Endodermal cell (in vitro differentiated cells): ENCODE measurements around the gene TMEM273. TPM values are rescaled to one million over a fixed set of nuclear protein-coding genes. Genes with fewer than 3 reads are reported as not detected.

Source experiments
- DNase-seq: peaks from one replicate; pipeline ENCODE4 v3.0.0-alpha.2; 2017
- H3K27ac ChIP-seq: 2 replicates; pipeline ENCODE4 v1.5.1; 2013; ENCODE audit warnings: mild to moderate bottlenecking, low read depth, low read length, moderate library complexity
- H3K27me3 ChIP-seq: 2 replicates; pipeline ENCODE4 v1.6.1; 2013; ENCODE audit warnings: mild to moderate bottlenecking, low read length, moderate library complexity; ENCODE audit not compliant: insufficient read depth, control insufficient read depth, poor library complexity, severe bottlenecking
- H3K36me3 ChIP-seq: 2 replicates; pipeline ENCODE4 v1.7.0; 2013; ENCODE audit warnings: mild to moderate bottlenecking, low read length, moderate library complexity; ENCODE audit not compliant: control insufficient read depth, insufficient read depth
- H3K4me1 ChIP-seq: one replicate; pipeline ENCODE4 v1.7.0; 2013; ENCODE audit warnings: low read length; ENCODE audit not compliant: control insufficient read depth, insufficient read depth
- H3K4me3 ChIP-seq: 2 replicates; pipeline ENCODE4 v1.5.1; 2013; ENCODE audit warnings: mild to moderate bottlenecking, low read length, moderate library complexity
- H3K9ac ChIP-seq: 2 replicates; pipeline ENCODE4 v1.6.1; 2013; ENCODE audit warnings: mild to moderate bottlenecking, low read length, moderate library complexity; ENCODE audit not compliant: poor library complexity, severe bottlenecking; ENCODE audit errors: extremely low read depth
- H3K9me3 ChIP-seq: 2 replicates; pipeline ENCODE4 v1.6.1; 2013; ENCODE audit warnings: mild to moderate bottlenecking, low read length, moderate library complexity; ENCODE audit not compliant: control insufficient read depth
- H3K27ac Mint-ChIP-seq: 2 replicates; pipeline ENCODE4 v1.8.0; 2020; ENCODE audit warnings: mixed read lengths
- H3K27me3 Mint-ChIP-seq: 2 replicates; pipeline ENCODE4 v1.8.0; 2021; ENCODE audit warnings: mild to moderate bottlenecking, mixed read lengths; ENCODE audit not compliant: insufficient read depth
- H3K36me3 Mint-ChIP-seq: 2 replicates; pipeline ENCODE4 v1.8.0; 2020; ENCODE audit warnings: low read depth, mixed read lengths
- H3K4me1 Mint-ChIP-seq: 2 replicates; pipeline ENCODE4 v1.8.0; 2020; ENCODE audit warnings: mixed read lengths
- H3K4me3 Mint-ChIP-seq: 2 replicates; pipeline ENCODE4 v1.8.0; 2020; ENCODE audit warnings: mild to moderate bottlenecking, moderate library complexity, mixed read lengths
- H3K9me3 Mint-ChIP-seq: 2 replicates; pipeline ENCODE4 v1.8.0; 2020; ENCODE audit warnings: mild to moderate bottlenecking, mixed read lengths
- WGBS, 2 experiments: methylation state at CpG; one replicate each; pipeline versions ENCODE4 v1.1.5 to v1.1.7; 2013; ENCODE audit warnings: missing lambda C conversion rate in 2 of 2, mixed read lengths in 1 of 2; ENCODE audit not compliant: insufficient coverage in 1 of 2, insufficient read length in 1 of 2; 5-methylcytosine and 5-hydroxymethylcytosine counted together
- total RNA-seq, 2 donors: library from RNA; stranded (reverse); fragmentation: NEBNext Ultra II Directional in 1 of 2; extraction: Animal tissue kit (Norgen Biotek cat#: 25700) in 1 of 2; gene quantifications; 2 replicates in 1 of 2; 3 replicates in 1 of 2; pipeline ENCODE4 v1.2.1, GENCODE V29; 2021
- TF ChIP-seq, protein P1 (sequence below): fragments of 200-600 bp; sonication (generic); conservative IDR thresholded peaks from 2 replicates; pipeline ENCODE4 v1.5.0; 2021; ENCODE audit warnings: antibody characterized with exemption, mild to moderate bottlenecking

The TMEM273 gene
- total RNA-seq, 2 donors from 2014 or later, result not detected

DNA sequence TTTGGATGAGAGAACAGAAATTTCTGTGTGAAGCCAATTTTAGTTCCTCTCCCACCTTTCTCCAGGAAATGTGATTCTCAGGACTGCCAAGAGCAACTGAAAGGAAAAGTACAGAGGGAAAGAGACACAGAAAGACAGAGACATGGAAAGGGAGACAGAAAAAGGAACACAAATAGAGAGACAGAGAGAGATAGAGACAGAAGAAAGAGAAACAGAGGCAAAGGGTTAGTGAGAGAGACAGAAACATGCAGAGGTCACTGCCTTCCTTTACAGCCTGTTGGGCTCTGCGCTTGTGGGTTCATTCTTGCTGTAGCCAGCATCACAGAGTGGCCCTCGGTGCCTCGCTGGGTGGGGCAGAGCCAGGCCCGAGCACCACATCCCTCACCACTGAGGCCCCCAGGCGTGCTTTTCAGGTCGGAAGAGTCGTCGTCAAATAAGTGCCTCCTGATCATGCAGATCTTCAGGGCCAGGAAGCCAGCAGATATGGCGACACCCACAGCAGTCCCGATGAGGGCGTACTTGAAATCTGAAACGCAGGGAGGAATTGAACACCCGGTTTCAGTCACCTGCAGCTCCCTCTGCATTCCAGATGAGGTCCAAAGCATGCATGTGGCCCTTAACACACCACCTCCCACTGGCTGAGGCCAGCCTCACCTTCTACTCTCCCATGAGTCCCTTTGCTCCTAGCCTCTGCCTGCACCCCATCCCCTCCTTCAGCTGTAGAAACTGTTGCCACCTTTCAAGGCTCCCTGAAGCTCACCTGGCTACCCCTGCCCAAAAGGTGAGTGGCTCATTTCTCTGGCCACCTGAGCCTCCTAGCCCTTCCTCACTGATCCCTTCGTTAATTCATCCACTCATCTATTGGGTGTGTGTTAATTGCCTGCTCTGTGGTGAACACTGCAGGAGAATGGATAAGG lies 21.4 kb downstream of the TMEM273 start:
- Histone ChIP-seq H3K4me1 (no peaks in the 10 kb centered on the region), H3K4me3 (no peak overlapping the region), H3K27ac (no peak overlapping the region), H3K9ac (no peak overlapping the region), H3K27me3 (no peaks in the 10 kb centered on the region), H3K9me3 (no peaks in the 10 kb centered on the region), H3K36me3 (no peaks in the 10 kb centered on the region)
- Mint-ChIP-seq H3K9me3 (no peaks in the 10 kb centered on the region), H3K36me3 (no peaks in the 10 kb centered on the region), H3K27me3 (no peaks in the 10 kb centered on the region), H3K4me3 (no peak overlapping the region), H3K27ac (no peak overlapping the region), H3K4me1 (peaks cover 5% of the 10 kb centered on the region)
- 80 to 87% methylated on average over 10 to 14 of the region's 14 CpGs for WGBS, 2 experiments
- no peak for DNase-seq
- TF ChIP-seq, protein P1, sequence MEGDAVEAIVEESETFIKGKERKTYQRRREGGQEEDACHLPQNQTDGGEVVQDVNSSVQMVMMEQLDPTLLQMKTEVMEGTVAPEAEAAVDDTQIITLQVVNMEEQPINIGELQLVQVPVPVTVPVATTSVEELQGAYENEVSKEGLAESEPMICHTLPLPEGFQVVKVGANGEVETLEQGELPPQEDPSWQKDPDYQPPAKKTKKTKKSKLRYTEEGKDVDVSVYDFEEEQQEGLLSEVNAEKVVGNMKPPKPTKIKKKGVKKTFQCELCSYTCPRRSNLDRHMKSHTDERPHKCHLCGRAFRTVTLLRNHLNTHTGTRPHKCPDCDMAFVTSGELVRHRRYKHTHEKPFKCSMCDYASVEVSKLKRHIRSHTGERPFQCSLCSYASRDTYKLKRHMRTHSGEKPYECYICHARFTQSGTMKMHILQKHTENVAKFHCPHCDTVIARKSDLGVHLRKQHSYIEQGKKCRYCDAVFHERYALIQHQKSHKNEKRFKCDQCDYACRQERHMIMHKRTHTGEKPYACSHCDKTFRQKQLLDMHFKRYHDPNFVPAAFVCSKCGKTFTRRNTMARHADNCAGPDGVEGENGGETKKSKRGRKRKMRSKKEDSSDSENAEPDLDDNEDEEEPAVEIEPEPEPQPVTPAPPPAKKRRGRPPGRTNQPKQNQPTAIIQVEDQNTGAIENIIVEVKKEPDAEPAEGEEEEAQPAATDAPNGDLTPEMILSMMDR, result no peak

DNA sequence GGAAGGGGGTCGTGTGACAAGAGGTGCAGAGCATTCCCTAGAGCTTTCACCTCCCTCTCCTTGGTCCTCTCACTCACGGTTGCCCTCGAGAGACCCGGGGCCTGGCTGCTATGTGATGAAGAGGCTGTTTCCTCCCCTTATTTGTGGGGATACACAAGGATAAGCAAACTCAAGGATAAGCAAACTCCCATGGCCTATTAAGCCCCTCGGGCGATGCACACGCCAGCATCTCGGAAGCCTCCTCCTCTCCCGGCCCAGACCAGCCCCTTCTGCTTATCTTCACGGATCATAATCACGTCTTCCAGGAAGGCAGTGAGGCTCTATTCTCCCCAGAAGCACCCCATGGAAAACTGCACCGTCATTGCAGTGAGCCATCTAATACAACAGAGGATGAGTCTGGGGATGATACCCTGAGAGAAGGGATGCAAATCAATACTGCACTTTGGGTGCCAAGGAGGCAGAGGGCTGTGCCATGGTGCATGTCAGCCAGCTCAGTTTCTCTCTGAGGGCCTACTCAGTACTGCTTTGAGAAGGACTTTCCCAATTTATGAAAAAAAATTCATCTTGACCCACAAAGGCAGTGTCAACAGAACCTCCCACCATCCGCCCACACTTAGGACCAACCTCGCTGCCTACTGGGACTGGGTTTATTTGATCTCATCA lies 22.2 kb downstream of the TMEM273 start:
- Mint-ChIP-seq H3K4me1 (peaks cover 5% of the 10 kb centered on the region), H3K27me3 (no peaks in the 10 kb centered on the region), H3K4me3 (no peak overlapping the region), H3K27ac (no peak overlapping the region), H3K36me3 (no peaks in the 10 kb centered on the region), H3K9me3 (no peaks in the 10 kb centered on the region)
- Histone ChIP-seq H3K9ac (no peak overlapping the region), H3K27me3 (no peaks in the 10 kb centered on the region), H3K27ac (no peak overlapping the region), H3K36me3 (no peaks in the 10 kb centered on the region), H3K4me3 (no peak overlapping the region), H3K4me1 (no peaks in the 10 kb centered on the region), H3K9me3 (no peaks in the 10 kb centered on the region)
- TF ChIP-seq, protein P1, result no peak
- WGBS, 2 experiments, result 84 to 93% methylated on average over 5 to 13 of the region's 14 CpGs
- no peak for DNase-seq

DNA sequence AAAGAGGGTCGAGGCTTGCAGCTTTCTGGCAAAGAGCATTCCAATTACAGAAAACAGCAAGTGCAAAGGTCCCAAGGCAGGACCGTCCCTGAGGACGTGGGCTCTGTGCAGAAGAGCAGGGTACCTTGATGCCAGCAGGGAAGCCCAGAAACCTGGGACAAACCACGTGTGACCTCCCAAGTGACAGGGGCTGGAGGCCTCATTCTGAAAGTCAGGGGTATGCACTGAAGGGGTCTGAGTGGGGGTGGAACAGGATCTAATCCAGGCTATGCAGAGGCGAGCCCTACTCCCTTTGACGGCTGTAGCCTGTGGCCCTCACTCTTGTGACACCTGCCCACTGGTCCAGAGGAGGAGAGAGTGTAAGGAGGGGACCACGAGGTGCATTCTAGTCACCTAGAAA lies 22.9 kb downstream of the TMEM273 start:
- H3K4me3 ChIP-seq, result no peak overlapping the region
- Mint-ChIP-seq H3K27me3 (no peaks in the 10 kb centered on the region), H3K9me3 (no peaks in the 10 kb centered on the region), H3K27ac (no peak overlapping the region), H3K4me1 (peaks cover 5% of the 10 kb centered on the region), H3K36me3 (no peaks in the 10 kb centered on the region), H3K4me3 (no peak overlapping the region)
- H3K27me3 ChIP-seq, result no peaks in the 10 kb centered on the region
- H3K9me3 ChIP-seq, result no peaks in the 10 kb centered on the region
- DNase-seq, result no peak
- 75 to 83% methylated on average over 5 to 7 of the region's 7 CpGs for WGBS, 2 experiments
- no peak overlapping the region for H3K9ac ChIP-seq
- no peak overlapping the region for H3K27ac ChIP-seq
- H3K4me1 ChIP-seq, result no peaks in the 10 kb centered on the region
- H3K36me3 ChIP-seq, result no peaks in the 10 kb centered on the region
- TF ChIP-seq, protein P1, result no peak
